HG03354 (cell line): Measurements from ENCODE around the gene BLOC1S3.

Source experiments
- ATAC-seq: cut with Tn5 transposase; IDR thresholded peaks from one replicate; pipeline ENCODE4 v1.9.1; 2021; ENCODE audit warnings: mild to moderate bottlenecking; ENCODE audit not compliant: unreplicated experiment, poor library complexity, severe bottlenecking

Gene BLOC1S3

GRCh38 chr19:45178262-45179071 is at the start of gene BLOC1S3:
TSS of gene BLOC1S3 (plus strand) at chr19:45178784. CDS start at chr19:45179297, 513 bp downstream.
- ATAC-seq: peak; percentile 85

GRCh38 chr19:45128806-45129205 is 49.8 kb upstream of the BLOC1S3 start:
- ATAC-seq: no peak

- ATAC-seq: no peak
These were observed 48.3 kb upstream of the BLOC1S3 start for GRCh38 chr19:45130236-45130635.

GRCh38 chr19:45130888-45131615 is 47.5 kb upstream of the BLOC1S3 start:
- ATAC-seq: no peak

DNA sequence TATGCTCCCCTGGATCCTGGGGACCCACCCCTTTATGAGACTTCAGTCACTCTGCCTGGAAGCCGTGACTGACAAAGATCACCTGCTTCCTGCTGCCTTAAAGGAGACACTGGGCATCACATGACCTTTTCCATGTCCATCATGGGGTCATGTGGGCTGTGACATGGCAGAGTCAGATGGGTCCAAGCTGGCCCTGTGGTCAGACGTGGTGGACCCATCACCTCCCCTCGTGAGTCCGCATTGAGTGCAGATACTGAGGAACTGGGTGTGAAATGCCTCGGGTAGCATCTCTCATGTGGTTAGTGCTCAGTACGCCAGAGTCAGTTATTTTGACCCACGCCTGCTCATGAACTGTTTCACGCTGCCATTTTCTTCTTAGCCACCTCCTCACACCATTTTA is 44.9 kb upstream of the BLOC1S3 start:
- ATAC-seq: no peak

DNA sequence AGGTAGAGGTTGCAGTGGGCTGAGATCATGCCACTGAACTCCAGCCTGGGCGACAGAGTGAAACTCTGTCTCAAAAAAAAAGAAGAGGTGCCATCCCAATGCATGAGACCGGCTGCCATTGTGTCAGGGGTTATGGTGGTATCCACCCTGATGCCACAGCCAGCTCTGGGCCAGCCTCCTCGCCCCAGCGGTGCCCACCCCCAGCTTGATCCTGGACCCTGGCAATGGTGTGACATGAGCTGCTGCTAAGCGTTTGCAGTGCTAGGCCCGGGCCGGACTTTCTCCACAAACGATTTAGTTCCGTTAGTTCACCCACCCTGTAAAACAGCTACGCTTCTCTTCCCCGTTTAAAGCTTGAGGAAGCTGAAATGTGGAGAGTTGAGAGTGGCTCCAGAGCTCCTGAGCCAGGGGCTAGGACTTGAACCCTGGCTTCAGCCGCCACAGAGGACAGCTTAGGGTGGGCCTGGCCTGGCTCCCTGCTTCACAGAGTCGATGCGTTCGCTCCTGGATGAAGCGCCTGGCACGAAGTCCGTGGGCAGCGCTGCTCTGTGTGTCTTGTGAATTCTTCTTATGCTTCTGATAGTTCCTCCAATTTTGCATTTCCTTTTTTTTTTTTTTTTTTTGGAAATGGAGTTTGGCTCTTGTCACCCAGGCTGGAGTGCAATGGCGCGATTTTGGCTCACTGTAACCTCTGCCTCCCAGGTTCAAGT is 43.3 kb upstream of the BLOC1S3 start:
- ATAC-seq: no peak

- no peak for ATAC-seq
These were observed 41.9 kb upstream of the BLOC1S3 start for GRCh38 chr19:45136507-45137178.

- ATAC-seq: peak; percentile 76
These were observed 41.3 kb upstream of the BLOC1S3 start for GRCh38 chr19:45137179-45137761.

DNA sequence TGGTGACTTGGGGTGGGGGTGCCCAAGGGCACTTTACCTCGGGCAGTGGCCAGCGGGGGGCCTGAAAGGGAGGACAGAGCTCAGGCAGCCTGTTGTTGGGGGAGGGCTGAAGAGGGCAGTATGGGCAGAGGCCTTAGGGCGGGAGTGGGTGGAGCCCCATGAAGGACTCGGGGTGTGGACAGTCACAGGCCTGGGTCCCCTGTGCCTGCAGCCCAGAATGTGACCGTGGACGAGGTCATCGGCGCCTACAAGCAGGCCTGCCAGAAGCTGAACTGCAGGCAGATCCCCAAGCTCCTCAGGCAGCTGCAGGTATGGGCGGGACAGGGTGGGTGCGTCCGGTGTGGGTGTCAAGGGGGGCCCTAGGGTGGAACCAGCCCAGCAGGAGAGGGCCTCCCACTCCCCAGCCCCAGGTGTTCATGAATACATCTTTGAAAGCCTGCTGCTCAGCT is 40.3 kb upstream of the BLOC1S3 start:
- no peak for ATAC-seq

DNA sequence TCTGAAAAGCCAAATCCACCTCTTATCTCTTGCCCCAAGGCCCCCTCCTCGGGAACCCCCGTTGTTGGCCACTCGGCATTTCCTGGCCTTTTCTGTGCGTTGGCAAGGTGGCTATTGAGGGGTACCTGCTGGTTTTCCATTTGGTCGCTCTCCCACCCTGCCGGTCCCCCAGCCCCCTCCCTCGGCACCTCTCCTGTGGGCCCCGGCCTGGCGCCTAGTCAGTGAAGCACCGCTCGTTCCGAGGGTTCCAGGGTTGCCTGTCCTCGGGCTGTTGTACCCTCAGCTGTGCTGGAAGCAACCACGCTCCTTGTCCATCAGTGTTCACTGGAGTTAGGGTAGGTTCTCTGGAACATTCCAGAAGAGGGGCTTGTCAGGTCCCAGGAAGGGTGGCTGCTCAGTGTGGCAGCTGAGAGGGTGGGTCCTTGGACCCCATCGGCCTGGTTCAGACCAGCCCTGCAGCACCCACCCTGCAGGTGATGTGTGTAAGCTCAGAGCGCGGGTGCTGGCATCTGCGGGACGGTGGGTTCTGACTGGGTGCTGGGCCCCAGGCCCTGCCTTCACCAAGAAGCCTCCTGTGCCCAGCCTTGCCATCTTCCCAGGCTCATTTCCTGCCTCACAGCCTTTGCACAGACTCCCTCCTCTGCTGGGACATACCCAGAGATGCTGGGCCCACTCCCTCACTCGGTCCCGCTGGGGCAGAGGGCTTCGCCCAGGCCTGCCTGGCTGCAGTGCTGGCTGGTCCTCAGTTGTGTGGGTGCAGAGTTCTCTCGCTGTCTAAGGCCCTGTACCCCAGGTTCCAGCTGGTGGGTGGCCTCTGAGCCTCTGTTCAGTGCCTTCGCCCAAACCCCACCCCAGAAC is 39.1 kb upstream of the BLOC1S3 start:
- ATAC-seq: no peak

GRCh38 chr19:45140144-45140503 is 38.5 kb upstream of the BLOC1S3 start:
- no peak for ATAC-seq

DNA sequence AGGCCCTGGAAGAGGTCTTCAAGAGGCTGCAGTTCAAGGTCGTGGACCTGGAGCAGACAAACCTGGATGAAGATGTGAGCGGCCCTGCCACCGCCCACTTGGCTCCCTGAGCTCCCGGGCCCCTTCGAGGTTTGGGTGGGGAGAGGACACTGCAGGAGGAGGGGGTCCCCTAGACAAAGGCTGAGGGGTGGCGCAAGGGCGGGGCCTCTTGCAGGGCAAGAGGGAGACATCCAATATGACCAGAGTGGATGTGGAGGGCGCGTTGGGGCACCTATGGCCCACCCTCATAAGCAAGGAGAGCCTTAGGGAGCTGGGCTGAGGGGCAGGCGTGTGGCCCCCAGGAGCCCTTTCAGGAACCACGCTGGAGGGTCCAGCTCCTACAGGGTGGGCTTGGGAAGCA is 38.1 kb upstream of the BLOC1S3 start:
- ATAC-seq: no peak

DNA sequence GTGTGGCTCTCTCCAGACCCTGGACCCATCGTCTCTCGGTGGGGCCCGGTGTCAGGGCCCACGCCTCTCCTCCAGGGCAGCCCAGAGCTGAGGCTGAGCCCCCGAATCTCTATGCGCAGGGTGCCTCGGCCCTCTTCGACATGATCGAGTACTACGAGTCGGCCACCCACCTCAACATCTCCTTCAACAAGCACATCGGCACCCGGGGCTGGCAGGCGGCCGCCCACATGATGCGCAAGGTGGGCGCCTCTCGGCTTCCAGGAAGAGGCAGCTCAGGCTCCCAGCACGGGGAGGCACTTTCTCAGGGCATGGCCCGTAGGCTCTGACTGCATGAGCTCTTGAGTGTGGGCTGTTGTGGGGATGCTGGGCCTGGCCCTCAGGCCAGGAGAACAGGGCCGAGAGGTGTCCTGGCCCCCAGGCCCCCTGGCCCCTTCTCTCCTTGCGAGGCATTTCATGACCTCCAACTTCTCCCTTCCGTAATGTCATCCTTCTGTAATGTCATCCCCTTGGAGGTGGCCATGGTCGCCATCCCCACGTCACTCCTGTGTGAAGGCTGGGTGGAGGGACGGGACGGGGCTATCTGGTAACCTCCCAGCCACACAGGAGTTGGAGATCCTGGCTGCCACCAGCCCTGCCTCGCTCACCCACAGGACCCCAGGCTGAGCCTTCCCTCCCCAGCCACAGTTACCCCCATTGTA is 37.2 kb upstream of the BLOC1S3 start:
- ATAC-seq: no peak

DNA sequence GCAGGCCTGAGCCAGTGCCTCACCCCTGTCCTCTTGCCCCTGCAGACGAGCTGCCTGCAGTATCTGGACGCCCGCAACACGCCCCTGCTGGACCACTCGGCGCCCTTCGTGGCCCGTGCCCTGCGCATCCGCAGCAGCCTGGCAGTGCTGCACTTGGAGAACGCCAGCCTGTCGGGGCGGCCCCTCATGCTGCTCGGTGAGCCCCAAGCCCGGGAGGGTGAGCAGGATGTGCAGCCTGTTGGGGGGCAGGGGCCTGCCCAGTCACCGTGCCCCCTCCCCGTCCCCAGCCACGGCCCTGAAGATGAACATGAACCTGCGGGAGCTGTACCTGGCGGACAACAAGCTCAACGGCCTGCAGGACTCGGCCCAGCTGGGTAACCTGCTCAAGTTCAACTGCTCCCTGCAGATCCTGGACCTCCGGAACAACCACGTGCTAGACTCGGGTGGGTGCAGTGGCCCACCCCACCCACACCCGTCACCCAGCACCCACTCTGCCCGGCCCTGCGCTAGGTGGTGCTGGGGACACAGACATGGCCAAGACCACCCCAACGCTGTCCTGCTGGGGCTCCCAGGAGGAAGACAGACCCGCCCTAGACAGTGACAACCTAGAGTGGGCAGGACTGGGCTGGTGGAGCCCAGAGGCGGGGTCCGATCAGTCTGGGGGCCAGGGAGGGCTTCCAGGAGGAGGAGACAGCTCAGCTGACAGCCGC is 36.4 kb upstream of the BLOC1S3 start:
- ATAC-seq: no peak

DNA sequence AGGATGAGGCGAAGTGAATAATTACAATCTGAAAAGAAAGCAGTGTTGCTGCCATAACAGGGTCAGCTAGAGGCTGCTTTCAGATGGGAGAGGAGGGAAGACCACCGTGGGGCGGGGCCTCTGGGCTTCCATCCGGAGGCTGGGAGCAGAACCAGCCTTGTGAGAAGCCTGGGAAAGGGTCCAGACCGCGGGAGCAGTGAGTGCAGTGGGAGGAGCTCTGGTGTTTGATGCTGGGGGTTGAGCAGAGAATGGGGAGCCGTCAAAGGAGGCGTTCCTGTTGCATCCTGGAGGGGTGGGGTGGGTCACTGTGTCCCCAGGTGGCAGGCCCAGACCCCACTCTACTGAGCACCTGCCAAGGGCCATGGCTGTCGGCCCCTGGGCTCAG is 35.9 kb upstream of the BLOC1S3 start:
- no peak for ATAC-seq

- ATAC-seq: no peak
These were observed 33.9 kb upstream of the BLOC1S3 start for GRCh38 chr19:45144431-45145269.
